Measurements from ENCODE around the gene CDH9. TPM values are rescaled to one million over a fixed set of nuclear protein-coding genes. Genes with fewer than 3 reads are reported as not detected.

The CDH9 gene
- total and polyA plus RNA-seq, 2 of the 13 experiments (the other 11 are each of a cell fraction or from before 2014, with no cell fraction given) = 0.03 to 0.24 TPM

DNA sequence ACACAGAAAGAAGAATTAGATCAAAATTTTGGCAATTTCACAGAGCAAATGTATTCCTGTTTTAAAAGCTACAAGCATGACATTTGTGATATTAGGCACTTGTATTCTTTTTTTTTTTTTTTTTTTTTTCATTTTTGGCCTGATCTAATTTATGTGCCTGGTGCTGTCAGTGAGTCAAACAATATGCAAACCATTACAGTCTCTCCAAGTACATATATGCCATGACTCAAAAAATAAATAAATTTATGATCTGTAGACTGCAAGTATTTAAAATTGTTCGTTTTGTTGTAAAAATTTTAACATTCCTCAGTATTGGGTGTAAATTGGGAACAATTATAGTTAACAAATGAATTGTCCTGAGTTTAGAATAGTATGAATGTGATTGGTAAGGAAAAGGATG lies 51.4 kb downstream of the CDH9 start (continued):
- TF ChIP-seq ZNF567 (CRISPR knock-in tag; IDR thresholded peaks at IDR 0.05; ENCODE audit: borderline replicate concordance) (no peak), ZSCAN25 (CRISPR knock-in tag; IDR thresholded peaks at IDR 0.05) (no peak), SMARCC2 (IDR thresholded peaks at IDR 0.05) (no peak), ZNF496 (CRISPR knock-in tag; IDR thresholded peaks at IDR 0.05; ENCODE audit: insufficient replicate concordance) (no peak), MIER2 (CRISPR knock-in tag; IDR thresholded peaks at IDR 0.05) (no peak)

GRCh38 chr5:26981750-26982149 lies 56.6 kb downstream of the CDH9 start:
- ChIA-PET CTCF (ENCODE audit: low intra/inter-chr PET ratio, low total read pairs) (no interaction called here), POLR2A (no interaction called here)
- Histone ChIP-seq H3K4me2 (ENCODE audit: low read depth, low read length) (no peak overlapping the region), H3K79me2 (ENCODE audit: insufficient read depth, low read length) (no peaks in the 10 kb centered on the region), H3K4me3 (replicated peaks in 1 of 3; ENCODE audit: insufficient read depth in 1 of 3, low read depth in 2 of 3, low read length in 3 of 3) (no peak overlapping the region), H3K27ac (ENCODE audit: extremely low read length, insufficient read depth, low read length) (no peak overlapping the region), H4K20me1 (ENCODE audit: insufficient read depth, low read length) (no peaks in the 10 kb centered on the region), H2AFZ (ENCODE audit: low read length) (no peak overlapping the region), H3K36me3 (replicated peaks in 1 of 2; ENCODE audit: control insufficient read depth in 1 of 2, insufficient read depth in 2 of 2, low read length in 2 of 2) (no peaks in the 10 kb centered on the region), H3K4me1 (ENCODE audit: insufficient read depth, low read length) (no peaks in the 10 kb centered on the region), H3K27me3 (ENCODE audit: control insufficient read depth in 1 of 2, insufficient read depth in 2 of 2, low read length in 2 of 2) (no peaks in the 10 kb centered on the region), H3K9me3 (ENCODE audit: low read length) (no peaks in the 10 kb centered on the region), H3K9ac (ENCODE audit: insufficient read depth, low read depth, low read length) (no peak overlapping the region)
- TF ChIP-seq CREB1 (IDR thresholded peaks at IDR 0.05) = peak; percentile 56; the same call in 1 of the 2 replicates
- TF ChIP-seq CREB1 (CRISPR knock-in tag; IDR thresholded peaks at IDR 0.05) = no peak
- TF ChIP-seq RBFOX2 (IDR thresholded peaks at IDR 0.05; ENCODE audit: low read depth, low read length) = no peak
- peak; percentile 85 for TF ChIP-seq ATF7 (IDR thresholded peaks at IDR 0.05)
- no peak for TF ChIP-seq ATF7 (CRISPR knock-in tag; IDR thresholded peaks at IDR 0.05)
- BruUV-seq (replicated peaks) = no TSS peak
- 15% methylated on average over 3 of the region's 3 CpGs for WGBS (ENCODE audit: low lambda C conversion rate)
- ATAC-seq (no peak), DNase-seq (ENCODE audit: low spot score) (no peak), FAIRE-seq (no peak)
- intact Hi-C loops (cut with micrococcal nuclease; ENCODE audit: unreplicated experiment) = no loop called here
- in situ Hi-C loops (cut with HindIII; ENCODE audit: extremely low pct_ligation_motif_present, low pct_unique_long_range_greater_than_20kb) = no loop called here

DNA sequence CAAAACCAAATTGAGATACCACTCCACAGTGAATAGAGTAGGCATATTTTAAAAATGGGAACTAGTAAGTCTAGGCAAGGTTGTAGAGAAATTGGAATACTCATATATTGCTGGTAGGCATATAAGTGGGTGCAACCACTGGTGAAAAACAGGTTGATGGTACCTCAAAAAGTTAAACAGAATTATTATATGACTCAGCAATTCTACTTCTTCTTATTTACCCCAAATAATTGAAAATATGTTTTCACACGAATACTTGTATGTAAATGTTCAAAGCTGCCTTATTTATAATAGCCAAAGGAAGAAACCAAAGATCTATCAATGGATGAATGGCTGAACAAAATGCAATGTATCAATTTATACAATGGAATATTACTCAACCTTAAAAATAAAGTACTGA lies 79.1 kb downstream of the CDH9 start:
- H3K4me3 ChIP-seq (replicated peaks in 1 of 3; ENCODE audit: insufficient read depth in 1 of 3, low read depth in 2 of 3, low read length in 3 of 3) = no peak overlapping the region
- in situ Hi-C loops (cut with HindIII; ENCODE audit: extremely low pct_ligation_motif_present, low pct_unique_long_range_greater_than_20kb) = no loop called here
- H2AFZ ChIP-seq (ENCODE audit: low read length) = no peak overlapping the region
- POLR2A ChIA-PET = no interaction called here
- WGBS (ENCODE audit: low lambda C conversion rate) = 2% methylated on average over 1 of the region's 1 CpG
- BruUV-seq (replicated peaks) = no TSS peak
- FAIRE-seq = no peak
- TF ChIP-seq MAFK (conservative IDR thresholded peaks at IDR 0.05 in 1 of 2, IDR thresholded peaks at IDR 0.05 in 1 of 2; ENCODE audit: low read length in 2 of 2) (peak; percentile 42 to 85), KLF12 (CRISPR knock-in tag; IDR thresholded peaks at IDR 0.05; ENCODE audit: borderline replicate concordance) (no peak), MAFF (IDR thresholded peaks at IDR 0.05; ENCODE audit: low read depth, low read length) (peak; percentile 62; the same call in 1 of the 2 replicates), SIN3B (IDR thresholded peaks at IDR 0.05; ENCODE audit: low read length) (no peak), NFE2L2 (IDR thresholded peaks at IDR 0.05; ENCODE audit: low read length) (peak; percentile 63; the same call in 1 of the 2 replicates), ZNF251 (CRISPR knock-in tag; IDR thresholded peaks at IDR 0.05) (no peak)
- CTCF ChIA-PET (ENCODE audit: low intra/inter-chr PET ratio, low total read pairs) = no interaction called here
- no peaks in the 10 kb centered on the region for H3K36me3 ChIP-seq (replicated peaks in 1 of 2; ENCODE audit: control insufficient read depth in 1 of 2, insufficient read depth in 2 of 2, low read length in 2 of 2)
- H3K4me2 ChIP-seq (ENCODE audit: low read depth, low read length) = no peak overlapping the region
- H4K20me1 ChIP-seq (ENCODE audit: insufficient read depth, low read length) = no peaks in the 10 kb centered on the region
- no peaks in the 10 kb centered on the region for H3K27me3 ChIP-seq (ENCODE audit: control insufficient read depth in 1 of 2, insufficient read depth in 2 of 2, low read length in 2 of 2)
- no peak overlapping the region for H3K9ac ChIP-seq (ENCODE audit: insufficient read depth, low read depth, low read length)
- no peak for ATAC-seq
- H3K9me3 ChIP-seq (ENCODE audit: low read length) = no peaks in the 10 kb centered on the region; the same call in 1 of the 2 replicates
- H3K4me1 ChIP-seq (ENCODE audit: insufficient read depth, low read length) = no peaks in the 10 kb centered on the region
- H3K27ac ChIP-seq (ENCODE audit: extremely low read length, insufficient read depth, low read length) = no peak overlapping the region
- intact Hi-C loops (cut with micrococcal nuclease; ENCODE audit: unreplicated experiment) = no loop called here
- DNase-seq (ENCODE audit: low spot score) = no peak
- H3K79me2 ChIP-seq (ENCODE audit: insufficient read depth, low read length) = no peaks in the 10 kb centered on the region

Measured in HepG2 (cell line).